Activated CD8-positive, alpha-beta T cell treated with anti-CD3 and anti-CD28 coated beads, Interleukin-2, amount 10 ng/mL, durations not matched to agents 7 days and 5 days (primary cell): ENCODE data around the gene FIGNL1. TPM values are rescaled to one million over a fixed set of nuclear protein-coding genes. Genes with fewer than 3 reads are reported as not detected.

Experiments
- ATAC-seq: fragments of 150-1000 bp; cut with Tn5 transposase; one replicate; pipeline ENCODE4 v1.10.0; 2021; ENCODE audit warnings: moderate library complexity
- CTCF ChIA-PET: fragments of 350-600 bp; sonication (Branson Sonifier 250); formaldehyde crosslinking; loops from one replicate; lab custom pipeline; 2021; ENCODE audit warnings: antibody characterized with exemption; lab: Charles Lee
- POLR2A ChIA-PET: fragments of 350-600 bp; sonication (Branson Sonifier 250); formaldehyde crosslinking; loops from one replicate; lab custom pipeline; 2021; ENCODE audit warnings: antibody characterized with exemption; lab: Charles Lee
- DNase-seq: peaks from one replicate; pipeline ENCODE4 v3.0.0-alpha.2; 2020
- H3K27ac Mint-ChIP-seq: one replicate; pipeline ENCODE4 v1.8.0; 2021; ENCODE audit warnings: mild to moderate bottlenecking, mixed read lengths
- H3K27me3 Mint-ChIP-seq: one replicate; pipeline ENCODE4 v1.8.0; 2021; ENCODE audit warnings: low read depth, mixed read lengths
- H3K36me3 Mint-ChIP-seq: one replicate; pipeline ENCODE4 v1.8.0; 2021; ENCODE audit warnings: low read depth, mixed read lengths
- H3K4me1 Mint-ChIP-seq: one replicate; pipeline ENCODE4 v1.8.0; 2021; ENCODE audit warnings: low read depth, mixed read lengths
- H3K4me3 Mint-ChIP-seq: one replicate; pipeline ENCODE4 v1.8.0; 2021; ENCODE audit warnings: mild to moderate bottlenecking, mixed read lengths
- H3K9me3 Mint-ChIP-seq: one replicate; pipeline ENCODE4 v1.8.0; 2022; ENCODE audit warnings: mixed read lengths; ENCODE audit not compliant: insufficient read depth
- total RNA-seq, 2 experiments: library from RNA; stranded (reverse); gene quantifications; one replicate each; pipeline ENCODE4 v1.2.3, GENCODE V29; 2021

Gene FIGNL1
- total RNA-seq, 2 experiments from 2014 or later: 40.7 to 41.0 TPM

DNA sequence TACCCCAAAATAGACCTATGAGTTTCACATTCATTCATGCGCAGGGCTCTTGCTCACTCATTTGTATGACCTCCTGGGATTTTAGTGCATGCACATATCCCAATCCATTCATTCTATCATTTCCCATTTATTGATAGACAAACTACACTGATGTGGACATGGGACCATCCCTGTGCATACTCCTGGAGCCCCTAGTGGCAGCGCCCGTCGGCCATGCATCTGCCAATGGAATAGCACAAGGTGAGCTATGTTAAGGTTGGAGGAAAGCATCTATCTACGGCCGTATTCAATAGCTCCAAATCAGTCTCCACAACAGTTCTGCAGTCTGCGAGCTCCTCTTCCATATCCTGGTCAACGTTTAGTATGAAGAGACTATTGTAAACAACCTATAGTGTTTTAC lies 31.7 kb upstream of the FIGNL1 start:
- Mint-ChIP-seq H3K4me3 (no peak overlapping the region), H3K36me3 (no peaks in the 10 kb centered on the region), H3K9me3 (no peaks in the 10 kb centered on the region), H3K27ac (no peak overlapping the region), H3K27me3 (peaks cover 15% of the 10 kb centered on the region), H3K4me1 (no peaks in the 10 kb centered on the region)
- ChIA-PET CTCF (no interaction called here), POLR2A (no interaction called here)
- ATAC-seq: no peak
- DNase-seq: no peak

DNA sequence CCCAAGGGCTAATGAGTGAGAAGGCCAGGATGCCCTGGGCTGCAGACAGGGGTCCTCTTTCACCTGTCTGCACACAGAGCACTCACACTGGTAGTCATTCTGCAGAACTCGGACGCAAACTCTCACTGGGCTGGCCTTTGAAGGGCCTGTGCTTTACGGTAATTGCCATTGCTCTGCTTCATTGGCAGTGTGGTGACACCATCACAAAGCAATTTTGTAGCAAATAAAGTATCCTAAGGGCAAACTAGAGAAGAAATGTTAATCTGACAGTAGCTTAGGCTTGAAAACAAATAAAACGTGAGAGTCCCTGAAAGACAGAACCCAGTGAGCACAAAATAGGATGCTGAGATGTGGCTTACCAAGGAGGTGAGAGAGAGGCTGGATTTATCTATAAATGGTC lies 30.6 kb upstream of the FIGNL1 start:
- no peak for ATAC-seq

DNA sequence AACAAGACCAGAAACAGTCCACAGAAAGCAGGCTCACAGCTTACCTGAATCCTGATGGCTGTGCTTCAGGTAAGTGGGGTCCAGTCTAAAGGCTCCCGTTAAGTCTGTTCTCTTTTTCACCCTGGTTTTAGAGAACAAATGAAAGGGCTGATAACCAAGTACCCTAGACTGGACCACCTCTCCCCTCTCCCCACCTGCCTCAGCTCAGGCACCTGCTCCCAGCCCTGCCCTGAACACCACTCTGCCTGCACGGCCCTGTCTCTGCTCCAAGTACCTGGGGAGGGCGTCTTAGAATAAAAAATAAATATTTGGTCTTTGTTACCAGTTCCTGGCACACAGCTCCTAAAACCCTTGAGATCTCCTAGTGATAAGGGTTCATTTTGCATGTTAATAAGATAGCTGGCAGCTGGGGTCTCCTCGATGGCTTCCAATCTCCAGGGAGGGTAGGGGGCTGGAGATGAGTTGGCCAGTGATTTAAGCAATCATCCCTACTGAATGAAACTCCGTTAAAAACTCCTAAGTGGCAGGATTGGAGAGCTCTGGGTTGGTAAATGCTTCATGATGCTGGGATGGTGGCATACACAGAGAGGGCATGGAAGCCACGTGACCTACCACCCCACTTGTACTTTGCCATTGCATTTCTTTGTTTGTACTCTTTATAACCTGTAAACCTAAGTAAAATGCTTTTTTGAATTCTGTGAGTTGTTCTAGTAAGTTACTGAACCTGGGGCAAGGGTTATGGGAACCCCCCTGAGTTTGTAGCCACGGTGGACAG lies 29.8 kb upstream of the FIGNL1 start:
- Mint-ChIP-seq H3K27ac (no peak overlapping the region), H3K9me3 (no peaks in the 10 kb centered on the region), H3K4me3 (no peak overlapping the region), H3K4me1 (no peaks in the 10 kb centered on the region), H3K36me3 (no peaks in the 10 kb centered on the region), H3K27me3 (peaks cover 11% of the 10 kb centered on the region)
- DNase-seq: no peak
- ChIA-PET POLR2A (no interaction called here), CTCF (interaction anchor here (1.7 kb wide), 1 partner anchor 200 kb away, joined by 4 read pairs; no protein-coding TSS in a partner anchor)
- ATAC-seq: no peak

More for the DNA sequence above, 30.6 kb upstream of the FIGNL1 start:
- CTCF ChIA-PET: interaction anchor here (1.7 kb wide), 1 partner anchor 199 kb away, joined by 4 read pairs; no protein-coding TSS in a partner anchor
- Mint-ChIP-seq H3K36me3 (no peaks in the 10 kb centered on the region), H3K27ac (no peak overlapping the region), H3K4me3 (no peak overlapping the region), H3K4me1 (no peaks in the 10 kb centered on the region), H3K9me3 (no peaks in the 10 kb centered on the region), H3K27me3 (peaks cover 13% of the 10 kb centered on the region)
- DNase-seq: no peak
- POLR2A ChIA-PET: no interaction called here

DNA sequence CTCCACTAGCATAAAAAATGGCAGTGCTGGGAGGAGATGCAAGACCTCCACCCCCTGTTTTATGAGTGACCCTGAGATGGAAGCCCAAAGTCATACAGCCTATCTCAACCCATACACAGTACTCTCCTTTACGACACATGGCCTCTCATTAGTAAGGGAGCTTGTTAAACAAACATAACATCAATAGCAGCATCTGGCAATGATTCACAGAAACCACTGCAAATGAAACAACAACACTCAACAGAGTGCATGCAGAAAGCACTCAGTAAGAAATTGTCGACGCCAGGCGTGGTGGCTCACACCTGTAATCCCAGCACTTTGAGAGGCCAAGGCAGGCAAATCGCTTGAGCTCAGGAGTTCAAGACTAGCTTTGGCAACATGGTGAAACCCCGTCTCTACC lies 27.5 kb upstream of the FIGNL1 start:
- no peaks in the 10 kb centered on the region for H3K36me3 Mint-ChIP-seq
- H3K27me3 Mint-ChIP-seq: peaks cover 7% of the 10 kb centered on the region
- ChIA-PET POLR2A (no interaction called here), CTCF (interaction anchor here (0.8 to 1.5 kb wide), 3 partner anchors 9 to 385 kb away, joined by 3 read pairs; partner anchors contain the start of gene ZPBP)
- no peaks in the 10 kb centered on the region for H3K4me1 Mint-ChIP-seq
- ATAC-seq (no peak), DNase-seq (no peak)
- H3K9me3 Mint-ChIP-seq: no peaks in the 10 kb centered on the region
- no peak overlapping the region for H3K4me3 Mint-ChIP-seq
- no peak overlapping the region for H3K27ac Mint-ChIP-seq

DNA sequence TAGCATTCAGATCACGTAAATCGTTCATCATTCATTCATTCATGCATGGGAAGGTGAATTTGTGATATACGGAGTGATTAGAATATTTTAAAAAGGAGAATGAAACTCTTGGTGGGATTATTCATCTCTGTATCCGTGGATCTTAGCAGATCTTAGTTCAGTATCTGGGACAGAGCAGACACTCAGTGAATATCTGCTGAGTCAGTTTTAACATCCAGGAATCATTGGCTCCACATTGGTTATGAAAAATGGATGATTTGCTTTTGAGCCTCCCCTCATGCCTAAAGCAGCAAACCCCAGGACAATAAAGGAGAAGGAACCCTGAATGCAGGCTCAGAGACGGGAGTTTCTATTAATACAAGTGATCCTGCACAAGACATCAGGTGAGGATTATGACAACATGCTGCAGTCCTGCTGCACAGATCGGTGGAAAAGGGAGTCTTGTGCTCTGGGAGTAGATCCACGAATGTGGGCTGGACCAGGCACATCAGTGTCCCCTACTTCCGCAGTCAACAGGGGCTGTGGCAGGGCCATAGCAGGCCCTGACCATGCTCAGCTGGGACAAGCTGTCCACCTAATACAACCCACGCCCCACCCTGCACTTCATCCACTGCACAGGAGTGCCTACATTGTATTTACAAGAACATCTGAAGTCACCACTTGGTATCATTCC lies 26.9 kb upstream of the FIGNL1 start:
- no peak for DNase-seq
- ChIA-PET CTCF (interaction anchor here (0.8 to 1.5 kb wide), 3 partner anchors 9 to 384 kb away, joined by 3 read pairs; partner anchors contain the start of gene ZPBP), POLR2A (no interaction called here)
- ATAC-seq: no peak
- H3K27me3 Mint-ChIP-seq: peaks cover 6% of the 10 kb centered on the region
- H3K27ac Mint-ChIP-seq: no peak overlapping the region
- H3K36me3 Mint-ChIP-seq: no peaks in the 10 kb centered on the region
- H3K4me3 Mint-ChIP-seq: no peak overlapping the region
- no peaks in the 10 kb centered on the region for H3K4me1 Mint-ChIP-seq
- H3K9me3 Mint-ChIP-seq: no peaks in the 10 kb centered on the region

DNA sequence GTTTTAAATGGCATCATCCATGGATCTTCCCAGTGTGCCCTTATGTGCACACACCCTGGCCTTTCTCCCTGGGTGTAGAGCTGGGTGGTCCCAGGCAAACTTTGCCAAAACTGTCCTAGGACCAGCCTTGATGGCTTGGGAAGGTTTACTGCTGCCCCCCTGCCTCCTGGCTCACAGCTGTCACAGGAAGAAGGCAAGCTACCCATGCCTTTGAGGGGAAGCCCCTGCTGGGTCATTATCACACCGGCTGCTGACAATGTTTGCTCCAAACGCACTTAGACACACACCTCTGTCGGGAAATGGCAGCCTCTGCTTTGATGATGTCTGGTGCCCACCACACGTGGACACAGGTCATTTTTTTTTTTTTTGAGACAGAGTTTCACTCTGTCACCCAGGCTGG lies 25.2 kb upstream of the FIGNL1 start:
- Mint-ChIP-seq H3K4me3 (no peak overlapping the region), H3K27me3 (peaks cover 2% of the 10 kb centered on the region), H3K27ac (no peak overlapping the region), H3K36me3 (no peaks in the 10 kb centered on the region), H3K4me1 (no peaks in the 10 kb centered on the region), H3K9me3 (no peaks in the 10 kb centered on the region)
- ChIA-PET CTCF (interaction anchor here (0.7 to 1.5 kb wide), 4 partner anchors 8 to 158 kb away, joined by 3 read pairs; no protein-coding TSS in a partner anchor), POLR2A (interaction anchor here (0.7 kb wide), 1 partner anchor 13 kb away, joined by 3 read pairs; no protein-coding TSS in a partner anchor)
- DNase-seq (peak; percentile 19), ATAC-seq (no peak)

DNA sequence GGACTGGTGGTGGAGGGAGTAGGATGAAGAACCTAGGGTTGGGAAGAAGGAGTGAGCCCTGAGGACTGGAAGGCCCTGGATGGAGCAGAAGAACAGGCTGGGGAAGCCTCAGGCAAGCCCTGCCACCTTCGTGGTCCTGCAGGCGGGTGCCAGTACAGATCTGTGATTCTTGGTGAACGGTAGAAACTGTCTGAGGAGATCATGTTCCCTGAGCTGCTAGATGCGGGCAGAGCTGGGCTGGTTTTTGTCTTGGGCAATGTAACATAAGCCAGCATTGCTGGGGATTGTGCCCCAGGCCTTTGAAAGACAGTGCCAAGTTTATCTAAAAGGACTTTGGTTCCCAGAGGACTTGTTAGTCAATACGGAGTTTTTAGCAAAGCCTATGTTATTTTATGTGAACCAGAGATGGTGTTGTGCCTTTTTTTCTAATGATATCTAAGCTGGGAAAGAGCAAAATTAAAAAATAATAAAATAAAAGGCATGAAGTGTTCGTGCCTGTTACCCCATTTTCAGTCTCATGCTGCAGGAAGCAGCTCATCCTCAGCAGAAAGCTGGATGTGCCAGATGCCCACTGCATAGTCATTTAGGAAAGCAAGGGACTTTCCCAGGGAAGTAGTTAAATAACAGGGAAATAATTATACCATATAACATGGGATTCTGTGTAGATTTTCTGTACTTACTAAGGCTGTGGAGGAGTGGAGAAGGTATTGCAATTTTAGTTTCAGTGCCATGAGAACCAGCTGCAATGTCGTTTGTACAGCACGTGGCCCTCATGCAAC lies 24.4 kb upstream of the FIGNL1 start:
- H3K27ac Mint-ChIP-seq: no peak overlapping the region
- no peak overlapping the region for H3K4me3 Mint-ChIP-seq
- ChIA-PET POLR2A (interaction anchor here (0.6 to 0.7 kb wide), 2 partner anchors 11 to 12 kb away, joined by 3 read pairs; no protein-coding TSS in a partner anchor), CTCF (interaction anchor here (0.6 to 1.2 kb wide), 3 partner anchors 17 to 325 kb away, joined by 3 read pairs; no protein-coding TSS in a partner anchor)
- H3K4me1 Mint-ChIP-seq: no peaks in the 10 kb centered on the region
- no peak for DNase-seq
- no peaks in the 10 kb centered on the region for H3K36me3 Mint-ChIP-seq
- no peaks in the 10 kb centered on the region for H3K9me3 Mint-ChIP-seq
- ATAC-seq: no peak
- peaks cover 2% of the 10 kb centered on the region for H3K27me3 Mint-ChIP-seq

DNA sequence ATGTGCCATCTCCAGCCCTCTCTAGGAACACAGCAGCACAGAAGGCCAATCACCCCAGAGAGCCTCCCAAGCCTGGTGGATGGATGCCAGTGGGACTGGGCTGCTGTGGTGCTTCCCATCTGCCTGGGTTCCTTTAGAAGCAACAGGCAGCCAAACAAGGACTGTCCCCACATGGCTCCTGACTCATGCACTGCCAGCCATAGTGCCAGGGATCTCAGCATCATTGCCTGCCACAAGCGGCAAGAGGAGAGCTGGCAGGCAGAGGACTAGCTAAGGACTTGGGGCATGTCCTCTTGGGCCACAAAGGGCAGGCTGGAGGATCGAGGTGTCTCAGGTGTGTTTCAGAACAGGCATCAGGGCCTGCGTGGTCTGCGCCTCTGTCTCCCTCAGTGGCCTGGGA lies 23.4 kb upstream of the FIGNL1 start:
- Mint-ChIP-seq H3K9me3 (no peaks in the 10 kb centered on the region), H3K27me3 (peaks cover 2% of the 10 kb centered on the region), H3K4me3 (no peak overlapping the region), H3K36me3 (no peaks in the 10 kb centered on the region), H3K4me1 (no peaks in the 10 kb centered on the region), H3K27ac (no peak overlapping the region)
- DNase-seq (no peak), ATAC-seq (no peak)
- ChIA-PET CTCF (no interaction called here), POLR2A (no interaction called here)

DNA sequence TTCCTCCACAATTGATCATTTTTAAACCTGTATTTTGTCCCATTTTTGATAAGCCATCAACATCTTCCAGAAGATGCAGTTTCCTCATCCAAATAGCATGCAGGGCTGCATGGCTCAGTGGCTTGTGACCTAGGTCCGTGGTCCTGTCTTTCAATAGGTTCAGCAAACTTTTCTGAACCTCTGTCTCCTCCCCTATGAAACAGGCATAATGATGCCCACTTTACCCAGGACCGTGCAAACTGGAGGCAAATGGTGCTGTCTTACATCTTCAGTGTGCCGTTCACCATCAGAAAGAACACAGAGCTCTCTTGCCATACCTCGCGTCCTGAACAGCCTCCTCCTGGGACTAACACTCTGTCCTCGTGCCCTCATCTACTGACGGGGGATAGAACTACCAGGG lies 22.3 kb upstream of the FIGNL1 start:
- DNase-seq (no peak), ATAC-seq (no peak)
- POLR2A ChIA-PET: no interaction called here
- H3K27me3 Mint-ChIP-seq: peaks cover 2% of the 10 kb centered on the region
- no peaks in the 10 kb centered on the region for H3K36me3 Mint-ChIP-seq
- CTCF ChIA-PET: no interaction called here
- no peaks in the 10 kb centered on the region for H3K9me3 Mint-ChIP-seq
- no peak overlapping the region for H3K27ac Mint-ChIP-seq
- H3K4me1 Mint-ChIP-seq: peaks cover 8% of the 10 kb centered on the region
- H3K4me3 Mint-ChIP-seq: no peak overlapping the region

DNA sequence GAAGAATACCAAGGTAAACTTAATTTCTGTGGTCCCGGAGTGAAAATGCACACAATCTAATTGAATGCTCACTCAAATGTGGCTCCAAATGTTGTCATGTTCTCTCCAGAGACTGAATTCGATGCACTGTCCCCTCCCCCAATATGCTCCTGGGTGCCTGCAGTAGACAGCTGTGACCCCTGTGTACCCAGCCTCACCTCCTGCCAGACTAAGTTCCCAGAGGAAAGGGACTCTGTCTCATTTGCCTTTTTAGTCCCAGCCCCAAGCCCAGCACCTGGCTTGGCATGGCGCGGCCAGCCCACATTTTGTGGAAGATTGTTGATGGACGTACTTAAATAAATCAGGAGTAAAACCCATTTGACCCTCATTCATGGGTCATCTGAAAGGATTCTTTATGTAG lies 21.8 kb upstream of the FIGNL1 start:
- no peak for ATAC-seq
- CTCF ChIA-PET: no interaction called here
- no peak for DNase-seq
- Mint-ChIP-seq H3K27me3 (peaks cover 2% of the 10 kb centered on the region), H3K9me3 (no peaks in the 10 kb centered on the region), H3K4me1 (peaks cover 10% of the 10 kb centered on the region), H3K27ac (no peak overlapping the region), H3K36me3 (no peaks in the 10 kb centered on the region), H3K4me3 (no peak overlapping the region)
- POLR2A ChIA-PET: no interaction called here

DNA sequence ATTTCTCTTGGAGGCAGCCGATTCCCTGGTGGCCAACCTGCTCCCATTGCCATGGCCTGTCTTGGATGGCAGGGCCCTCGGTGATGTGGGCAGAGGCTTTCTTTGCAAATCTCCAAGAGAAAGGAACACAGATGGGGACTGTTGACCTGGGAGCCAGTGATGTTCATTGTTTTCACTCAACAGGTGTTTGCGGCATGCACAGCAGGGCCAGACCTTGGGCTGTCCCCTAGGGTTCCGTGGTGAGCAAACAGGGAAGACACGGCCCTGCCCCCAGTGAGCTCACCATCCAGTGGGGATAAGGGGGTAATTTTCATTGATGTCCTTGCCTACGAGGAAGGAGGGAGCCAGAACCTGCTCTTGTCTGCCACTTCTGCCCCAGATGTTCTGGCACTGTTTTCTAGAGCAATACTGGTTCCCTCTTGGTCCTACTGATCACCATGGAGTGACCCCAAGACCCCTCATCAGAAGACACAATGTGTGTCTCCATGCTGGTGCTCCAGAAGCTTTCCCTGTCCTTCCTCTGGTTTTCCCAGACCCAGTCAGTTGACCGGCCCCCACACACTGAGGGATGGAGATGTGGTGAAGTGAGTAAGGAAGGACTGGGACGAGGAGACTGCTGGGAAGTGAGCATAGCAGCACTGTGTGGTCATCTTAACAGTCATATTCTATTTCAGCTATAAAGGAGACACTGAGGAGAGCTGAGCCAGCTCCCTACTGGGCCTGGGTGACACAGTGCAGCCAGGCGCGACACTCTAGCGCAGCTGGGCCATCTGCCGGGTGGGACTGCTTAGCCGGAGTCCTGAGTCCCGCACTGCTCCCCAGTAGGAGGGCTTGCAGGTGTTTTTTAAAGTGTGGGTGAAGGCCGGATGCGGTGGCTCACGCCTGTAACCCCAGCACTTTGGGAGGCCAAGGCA lies 20.4 kb upstream of the FIGNL1 start:
- Mint-ChIP-seq H3K4me1 (peaks cover 10% of the 10 kb centered on the region), H3K27ac (no peak overlapping the region), H3K9me3 (no peaks in the 10 kb centered on the region), H3K27me3 (peaks cover 2% of the 10 kb centered on the region), H3K4me3 (no peak overlapping the region), H3K36me3 (no peaks in the 10 kb centered on the region)
- ChIA-PET POLR2A (no interaction called here), CTCF (interaction anchor here (1.0 to 4.7 kb wide), 2 partner anchors 163 to 207 kb away, joined by 3 to 102 read pairs; no protein-coding TSS in a partner anchor)
- no peak for ATAC-seq
- no peak for DNase-seq
